Thyroid gland (tissue), 4 donors: Measurements from ENCODE around the gene MYO1E. TPM values are rescaled to one million over a fixed set of nuclear protein-coding genes. Genes with fewer than 3 reads are reported as not detected.
A peak's percentile ranks its signal among the peaks of the same experiment; 100 is the strongest.

Source experiments
- DNase-seq, 2 donors: peaks; one replicate each; pipeline ENCODE4 v3.0.0-alpha.2; 2019
- H3K27ac ChIP-seq, 3 donors: fragments of 200-600 bp; sonication (generic); 1 replicate in 2 of 3; 2 replicates in 1 of 3; pipeline ENCODE4 v1.5.1; 2016 to 2019; ENCODE audit warnings: mild to moderate bottlenecking in 1 of 3, moderate library complexity in 1 of 3
- H3K27me3 ChIP-seq: fragments of 200-600 bp; sonication (generic); one replicate; pipeline ENCODE4 v1.5.1; 2019
- H3K36me3 ChIP-seq, 2 donors: fragments of 200-600 bp; sonication (generic); one replicate each; pipeline ENCODE4 v1.5.1; 2016 to 2019
- H3K4me1 ChIP-seq, 2 donors: fragments of 200-600 bp; sonication (generic); one replicate each; pipeline ENCODE4 v1.5.1; 2017 to 2019
- H3K4me3 ChIP-seq, 3 donors: fragments of 200-600 bp; sonication (generic); replicated peaks in 1 of 3; 1 replicate in 2 of 3; 2 replicates in 1 of 3; pipeline ENCODE4 v1.5.1; 2016; ENCODE audit warnings: mild to moderate bottlenecking in 1 of 3
- H3K9me3 ChIP-seq: fragments of 200-600 bp; sonication (generic); one replicate; pipeline ENCODE4 v1.5.1; 2017
- POLR2A ChIP-seq, 2 donors: fragments of 450-650 bp; IDR thresholded peaks; one replicate each; pipeline ENCODE4 v1.6.1; 2017; ENCODE audit warnings: antibody characterized with exemption in 2 of 2, mild to moderate bottlenecking in 2 of 2, moderate library complexity in 1 of 2
- WGBS, 2 donors: methylation state at CpG; one replicate each; pipeline ENCODE4 v1.1.5; 2017; 5-methylcytosine and 5-hydroxymethylcytosine counted together
- intact Hi-C: fragments of 100-400 bp; cut with DNase I; formaldehyde crosslinking; loops from one replicate; pipeline ENCODE4 v1.15.1; 2023
- total RNA-seq, 4 donors: library from RNA; depleted of rRNA; stranded (reverse); fragments of >200 nt; gene quantifications; one replicate each; pipeline ENCODE4 v1.2.3, GENCODE V29; 2016
- TF ChIP-seq, protein P1 (sequence below), 6 experiments: fragments of 200-600 bp in 3 of 6; fragments of 450-650 bp in 3 of 6; sonication (generic) in 3 of 6; IDR thresholded peaks; one replicate each; pipeline ENCODE4 v1.5.1; 2016 to 2019; ENCODE audit warnings: antibody characterized with exemption in 6 of 6, mild to moderate bottlenecking in 2 of 6, inconsistent platforms in 1 of 6, moderate library complexity in 1 of 6

The MYO1E gene
- total RNA-seq, 4 donors from 2014 or later, result 19.5 to 56.6 (median 34.6) TPM

- DNase-seq, result no peak
- no peaks in the 10 kb centered on the region for H3K36me3 ChIP-seq
- H3K27ac ChIP-seq, result no peak overlapping the region
- peaks cover 3 to 12% of the 10 kb centered on the region in 2 donors for H3K4me1 ChIP-seq
- H3K4me3 ChIP-seq, result no peak overlapping the region
- intact Hi-C loops, result no loop called here
- 81 to 82% methylated on average over 7 of the region's 7 CpGs for WGBS, 2 donors
- TF ChIP-seq, protein P1, sequence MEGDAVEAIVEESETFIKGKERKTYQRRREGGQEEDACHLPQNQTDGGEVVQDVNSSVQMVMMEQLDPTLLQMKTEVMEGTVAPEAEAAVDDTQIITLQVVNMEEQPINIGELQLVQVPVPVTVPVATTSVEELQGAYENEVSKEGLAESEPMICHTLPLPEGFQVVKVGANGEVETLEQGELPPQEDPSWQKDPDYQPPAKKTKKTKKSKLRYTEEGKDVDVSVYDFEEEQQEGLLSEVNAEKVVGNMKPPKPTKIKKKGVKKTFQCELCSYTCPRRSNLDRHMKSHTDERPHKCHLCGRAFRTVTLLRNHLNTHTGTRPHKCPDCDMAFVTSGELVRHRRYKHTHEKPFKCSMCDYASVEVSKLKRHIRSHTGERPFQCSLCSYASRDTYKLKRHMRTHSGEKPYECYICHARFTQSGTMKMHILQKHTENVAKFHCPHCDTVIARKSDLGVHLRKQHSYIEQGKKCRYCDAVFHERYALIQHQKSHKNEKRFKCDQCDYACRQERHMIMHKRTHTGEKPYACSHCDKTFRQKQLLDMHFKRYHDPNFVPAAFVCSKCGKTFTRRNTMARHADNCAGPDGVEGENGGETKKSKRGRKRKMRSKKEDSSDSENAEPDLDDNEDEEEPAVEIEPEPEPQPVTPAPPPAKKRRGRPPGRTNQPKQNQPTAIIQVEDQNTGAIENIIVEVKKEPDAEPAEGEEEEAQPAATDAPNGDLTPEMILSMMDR (IDR thresholded peaks at IDR 0.05), result no peak
- no peaks in the 10 kb centered on the region for H3K9me3 ChIP-seq
- no peaks in the 10 kb centered on the region for H3K27me3 ChIP-seq
These were observed 66.0 kb downstream of the MYO1E start for GRCh38 chr15:59306520-59307164.

DNA sequence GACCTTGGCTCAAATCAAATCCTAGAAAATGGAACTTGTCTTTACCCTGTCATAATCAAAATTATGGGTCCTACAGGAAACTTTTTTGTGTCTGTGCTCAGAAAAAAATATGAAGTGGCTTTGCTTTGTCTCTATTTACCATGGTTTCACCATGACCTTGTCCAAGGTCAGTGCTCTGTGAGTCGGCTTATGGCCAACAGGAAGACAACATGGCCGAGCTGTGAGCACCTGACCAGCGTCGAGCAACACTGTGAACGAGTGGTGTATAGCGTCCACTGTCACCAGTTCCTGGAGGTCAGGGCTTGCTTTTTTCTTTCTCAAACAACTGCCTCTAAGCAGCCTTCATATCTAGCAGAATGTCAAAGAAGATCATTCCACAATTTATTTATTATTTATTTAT, 67.9 kb downstream of the MYO1E start:
- no peaks in the 10 kb centered on the region for H3K9me3 ChIP-seq
- no peaks in the 10 kb centered on the region for H3K36me3 ChIP-seq
- H3K4me1 ChIP-seq, result peaks cover 10 to 20% of the 10 kb centered on the region in 2 donors
- no peak overlapping the region for H3K4me3 ChIP-seq
- intact Hi-C loops, result no loop called here
- no peak overlapping the region for H3K27ac ChIP-seq
- H3K27me3 ChIP-seq, result no peaks in the 10 kb centered on the region
- TF ChIP-seq, protein P1 (IDR thresholded peaks at IDR 0.05), result no peak
- no peak for TF ChIP-seq POLR2A (IDR thresholded peaks at IDR 0.05)
- no peak for DNase-seq
- 91 to 94% methylated on average over 6 of the region's 6 CpGs for WGBS, 2 donors

DNA sequence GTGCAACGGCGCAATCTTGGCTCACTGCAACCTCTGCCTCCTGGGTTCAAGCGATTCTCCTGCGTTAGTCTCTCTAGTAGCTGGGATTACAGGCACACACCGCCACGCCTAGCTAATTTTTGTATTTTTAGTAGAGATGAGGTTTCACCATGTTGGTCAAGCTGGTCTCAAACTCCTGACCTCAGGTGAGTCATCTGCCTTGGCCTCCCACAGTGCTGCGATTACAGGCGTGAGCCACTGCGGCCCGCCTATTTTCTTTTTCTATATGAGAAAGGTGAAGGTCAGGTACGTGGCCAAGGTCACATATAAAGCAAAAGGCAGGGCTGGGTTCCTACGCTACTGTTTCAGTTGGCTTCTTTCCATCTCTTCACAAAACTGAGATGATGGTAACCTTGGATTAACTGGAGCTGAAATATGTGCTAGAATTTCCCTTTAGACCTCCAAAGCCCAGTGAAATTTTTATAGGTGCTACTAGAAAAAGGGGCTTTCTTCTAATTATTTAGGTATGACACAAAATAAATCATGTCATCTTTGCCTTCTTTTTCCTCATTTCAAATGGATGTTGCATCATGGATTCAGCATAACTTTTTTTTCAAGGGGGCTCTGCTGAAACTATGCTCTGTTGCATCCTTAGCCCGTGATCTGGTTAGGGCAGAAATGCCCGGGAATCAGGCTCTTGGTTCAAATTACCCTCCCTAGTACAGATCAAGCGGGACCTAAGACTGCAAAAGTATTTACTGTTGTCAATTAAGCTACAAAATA, 68.5 kb downstream of the MYO1E start:
- Histone ChIP-seq H3K4me1 (peaks cover 10 to 22% of the 10 kb centered on the region in 2 donors), H3K27ac (no peak overlapping the region), H3K9me3 (no peaks in the 10 kb centered on the region), H3K4me3 (no peak overlapping the region), H3K27me3 (no peaks in the 10 kb centered on the region), H3K36me3 (no peaks in the 10 kb centered on the region)
- peak in 1 of 2 donors; percentile 16 for DNase-seq
- TF ChIP-seq, protein P1 (IDR thresholded peaks at IDR 0.05), result no peak
- TF ChIP-seq POLR2A (IDR thresholded peaks at IDR 0.05), result no peak
- intact Hi-C loops, result no loop called here
- WGBS, 2 donors, result 85 to 86% methylated on average over 15 of the region's 15 CpGs

DNA sequence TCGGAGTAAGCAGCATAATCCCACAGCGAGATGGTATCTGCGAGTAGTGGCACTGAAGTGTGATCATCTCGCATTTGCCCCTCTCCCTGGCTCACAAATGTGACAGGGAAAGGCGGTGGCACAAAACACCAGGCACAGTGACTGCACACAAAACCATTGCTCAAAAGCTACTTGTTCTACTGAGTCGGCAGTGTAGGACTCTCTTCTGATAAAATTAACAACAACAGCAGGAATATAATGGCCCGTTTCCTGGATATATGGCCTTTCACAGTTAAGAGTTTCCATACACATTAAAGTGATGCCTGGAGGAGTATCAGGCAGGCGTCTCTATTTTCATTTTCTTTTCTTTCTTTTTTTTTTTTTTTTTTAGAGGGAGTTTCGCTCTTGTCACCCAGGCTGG, 69.0 kb downstream of the MYO1E start:
- Histone ChIP-seq H3K9me3 (no peaks in the 10 kb centered on the region), H3K27ac (no peak overlapping the region), H3K4me3 (no peak overlapping the region), H3K4me1 (peaks cover 10 to 22% of the 10 kb centered on the region in 2 donors), H3K36me3 (no peaks in the 10 kb centered on the region), H3K27me3 (no peaks in the 10 kb centered on the region)
- WGBS, 2 donors, result 63 to 73% methylated on average over 9 of the region's 9 CpGs
- no peak for DNase-seq
- no peak for TF ChIP-seq POLR2A (IDR thresholded peaks at IDR 0.05)
- TF ChIP-seq, protein P1 (IDR thresholded peaks at IDR 0.05), result no peak
- intact Hi-C loops, result no loop called here

DNA sequence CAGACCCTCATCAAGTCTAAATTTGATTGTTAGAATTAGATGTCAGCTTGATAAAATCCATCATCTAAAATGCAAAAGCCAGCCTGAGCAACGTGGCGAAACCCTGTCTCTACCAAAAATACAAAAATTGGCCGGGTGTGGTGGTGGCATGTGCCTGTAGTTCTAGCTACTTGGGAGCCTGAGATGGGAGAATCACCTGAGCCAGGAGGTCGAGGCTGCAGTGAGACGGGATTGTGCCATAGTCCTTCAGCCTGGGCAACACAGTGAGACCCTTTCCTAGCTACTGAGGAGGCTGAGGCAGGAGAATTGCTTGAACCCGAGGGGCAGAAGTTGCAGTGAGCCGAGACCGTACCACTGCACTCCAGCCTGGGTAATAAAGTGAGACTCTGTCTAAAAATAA, 69.5 kb downstream of the MYO1E start:
- Histone ChIP-seq H3K4me1 (peaks cover 10 to 27% of the 10 kb centered on the region in 2 donors), H3K9me3 (no peaks in the 10 kb centered on the region), H3K27ac (no peak overlapping the region), H3K4me3 (no peak overlapping the region), H3K27me3 (no peaks in the 10 kb centered on the region), H3K36me3 (no peaks in the 10 kb centered on the region)
- intact Hi-C loops, result no loop called here
- TF ChIP-seq, protein P1 (IDR thresholded peaks at IDR 0.05), result no peak
- TF ChIP-seq POLR2A (IDR thresholded peaks at IDR 0.05), result no peak
- WGBS, 2 donors, result 88 to 93% methylated on average over 8 of the region's 8 CpGs
- DNase-seq, result no peak
